Measurements from ENCODE around the gene ADTRP.

Gene ADTRP

GRCh38 chr6:11758878-11759277 lies 19.7 kb downstream of the ADTRP start:
- Histone ChIP-seq H3K36me3 (replicated peaks) (no peaks in the 10 kb centered on the region), H3K27me3 (replicated peaks) (no peaks in the 10 kb centered on the region), H3K4me3 (ENCODE audit: low read depth, low read length) (no peak overlapping the region), H3K27ac (no peak overlapping the region)
- no peak for TF ChIP-seq CTCF (IDR thresholded peaks at IDR 0.05; ENCODE audit: low read depth, low read length, missing control alignments)
- in situ Hi-C loops (cut with HindIII; ENCODE audit: low pct_ligation_motif_present, low sequenced_read_pairs): loop anchor here (25.0 kb wide), 1 partner anchor 253 kb away; the partner anchor contains the start of gene HIVEP1
- no peak for DNase-seq

DNA sequence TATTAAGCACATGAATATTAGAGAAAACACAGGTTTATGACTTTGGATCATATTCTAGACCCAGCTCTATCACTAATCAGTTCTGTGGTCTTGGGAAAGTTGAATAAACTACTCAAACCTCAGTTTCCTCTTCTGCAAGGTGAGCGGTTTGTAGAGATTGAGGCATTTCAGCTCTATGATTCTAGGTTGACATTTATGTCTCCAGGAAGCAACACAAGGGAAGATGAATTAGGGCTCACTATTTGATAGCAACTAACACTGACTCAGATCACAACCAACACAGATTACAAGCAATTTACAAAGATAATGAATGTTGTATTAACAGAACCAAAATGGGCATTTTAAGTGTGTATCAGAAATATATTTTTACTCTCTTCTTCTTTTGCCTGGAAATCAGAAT lies 21.9 kb downstream of the ADTRP start:
- no peaks in the 10 kb centered on the region for H3K27me3 ChIP-seq (replicated peaks)
- no peak overlapping the region for H3K27ac ChIP-seq
- no peaks in the 10 kb centered on the region for H3K36me3 ChIP-seq (replicated peaks)
- DNase-seq: no peak
- no peak for TF ChIP-seq CTCF (IDR thresholded peaks at IDR 0.05; ENCODE audit: low read depth, low read length, missing control alignments)
- no peak overlapping the region for H3K4me3 ChIP-seq (ENCODE audit: low read depth, low read length)
- in situ Hi-C loops (cut with HindIII; ENCODE audit: low pct_ligation_motif_present, low sequenced_read_pairs): loop anchor here (25.0 kb wide), 1 partner anchor 256 kb away; the partner anchor contains the start of gene HIVEP1

DNA sequence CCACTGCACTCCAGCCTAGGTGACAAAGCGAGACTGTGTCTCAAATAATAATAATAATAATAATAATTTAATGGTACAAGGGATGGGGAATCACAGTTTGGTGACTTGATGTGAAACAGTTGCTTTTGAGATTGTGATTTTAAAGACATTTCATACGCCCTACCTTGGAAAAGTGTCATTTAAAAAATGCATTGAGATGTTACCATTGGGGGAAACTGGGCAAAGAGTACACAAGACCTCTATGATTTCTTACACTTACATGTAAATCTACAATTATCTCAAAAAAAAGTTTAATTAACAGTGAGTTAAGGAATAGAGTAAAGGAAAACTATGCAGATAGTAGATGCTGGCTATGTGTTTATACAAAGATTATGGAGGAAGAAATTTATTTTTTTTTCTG lies 22.3 kb downstream of the ADTRP start:
- DNase-seq: no peak
- Histone ChIP-seq H3K4me3 (ENCODE audit: low read depth, low read length) (no peak overlapping the region), H3K36me3 (replicated peaks) (no peaks in the 10 kb centered on the region), H3K27ac (no peak overlapping the region), H3K27me3 (replicated peaks) (no peaks in the 10 kb centered on the region)
- TF ChIP-seq CTCF (IDR thresholded peaks at IDR 0.05; ENCODE audit: low read depth, low read length, missing control alignments): no peak
- in situ Hi-C loops (cut with HindIII; ENCODE audit: low pct_ligation_motif_present, low sequenced_read_pairs): loop anchor here (25.0 kb wide), 1 partner anchor 256 kb away; the partner anchor contains the start of gene HIVEP1

- no peaks in the 10 kb centered on the region for H3K36me3 ChIP-seq (replicated peaks)
- H3K4me3 ChIP-seq (ENCODE audit: low read depth, low read length): no peak overlapping the region
- TF ChIP-seq CTCF (IDR thresholded peaks at IDR 0.05; ENCODE audit: low read depth, low read length, missing control alignments): no peak
- in situ Hi-C loops (cut with HindIII; ENCODE audit: low pct_ligation_motif_present, low sequenced_read_pairs): loop anchor here (25.0 kb wide), 1 partner anchor 257 kb away; the partner anchor contains the start of gene HIVEP1
- no peak overlapping the region for H3K27ac ChIP-seq
- no peaks in the 10 kb centered on the region for H3K27me3 ChIP-seq (replicated peaks)
- no peak for DNase-seq
Measured at GRCh38 chr6:11755725-11756124, 22.9 kb downstream of the ADTRP start.

- H3K36me3 ChIP-seq (replicated peaks): no peaks in the 10 kb centered on the region
- no peak for TF ChIP-seq CTCF (IDR thresholded peaks at IDR 0.05; ENCODE audit: low read depth, low read length, missing control alignments)
- no peak overlapping the region for H3K4me3 ChIP-seq (ENCODE audit: low read depth, low read length)
- H3K27ac ChIP-seq: no peak overlapping the region
- in situ Hi-C loops (cut with HindIII; ENCODE audit: low pct_ligation_motif_present, low sequenced_read_pairs): loop anchor here (25.0 kb wide), 1 partner anchor 258 kb away; the partner anchor contains the start of gene HIVEP1
- no peaks in the 10 kb centered on the region for H3K27me3 ChIP-seq (replicated peaks)
- no peak for DNase-seq
Measured at GRCh38 chr6:11754625-11755271, 23.9 kb downstream of the ADTRP start.

Measured in brain microvascular endothelial cell (primary cell).